ENCODE results near the gene D2HGDH.

- peak; percentile 24 to 64 for TF ChIP-seq CTCF (conservative IDR thresholded peaks at IDR 0.05 in 1 of 2, IDR thresholded peaks at IDR 0.05 in 1 of 2; ENCODE audit: extremely low read depth in 1 of 2, insufficient read depth in 1 of 2, low read depth in 1 of 2, low read length in 2 of 2)
- no peak for TF ChIP-seq EZH2 (IDR thresholded peaks at IDR 0.05; ENCODE audit: borderline replicate concordance, low read length)
Measured at GRCh38 chr2:241701149-241701398, 33.4 kb upstream of the D2HGDH start.

All from mammary epithelial cell (primary cell).